Endothelial cell of umbilical vein (primary cell): ENCODE data around the gene FHIT.

ENCODE experiments used
- EZH2 ChIP-seq: IDR thresholded peaks from 2 replicates; pipeline ENCODE4 v1.6.1; 2012; ENCODE audit warnings: borderline replicate concordance, low read depth, mild to moderate bottlenecking, moderate library complexity, low read length, inconsistent platforms; ENCODE audit not compliant: severe bottlenecking
- FOS ChIP-seq: IDR thresholded peaks from 2 replicates; pipeline ENCODE4 v1.6.1; 2011; ENCODE audit warnings: mild to moderate bottlenecking, low read length, moderate library complexity, borderline replicate concordance; ENCODE audit not compliant: insufficient read depth
- POLR2A ChIP-seq: IDR thresholded peaks from 2 replicates; pipeline ENCODE4 v1.6.1; 2012; ENCODE audit warnings: low read depth, mild to moderate bottlenecking, control low read depth, low read length
- POLR2AphosphoS5 ChIP-seq: IDR thresholded peaks from 2 replicates; pipeline ENCODE4 v1.6.1; 2012; ENCODE audit warnings: low read depth, mild to moderate bottlenecking, control low read depth, low read length, moderate library complexity; ENCODE audit not compliant: insufficient read depth
- TF ChIP-seq, protein P1 (sequence below), 2 donors: IDR thresholded peaks; 1 replicate in 1 of 2; 2 replicates in 1 of 2; pipeline ENCODE4 v1.5.1; 2011; ENCODE audit warnings: low read length in 2 of 2, mild to moderate bottlenecking in 2 of 2, moderate library complexity in 2 of 2, control low read depth in 1 of 2, inconsistent platforms in 1 of 2, low read depth in 1 of 2; ENCODE audit not compliant: insufficient read depth in 1 of 2; ENCODE audit errors: extremely low read depth in 1 of 2

DNA sequence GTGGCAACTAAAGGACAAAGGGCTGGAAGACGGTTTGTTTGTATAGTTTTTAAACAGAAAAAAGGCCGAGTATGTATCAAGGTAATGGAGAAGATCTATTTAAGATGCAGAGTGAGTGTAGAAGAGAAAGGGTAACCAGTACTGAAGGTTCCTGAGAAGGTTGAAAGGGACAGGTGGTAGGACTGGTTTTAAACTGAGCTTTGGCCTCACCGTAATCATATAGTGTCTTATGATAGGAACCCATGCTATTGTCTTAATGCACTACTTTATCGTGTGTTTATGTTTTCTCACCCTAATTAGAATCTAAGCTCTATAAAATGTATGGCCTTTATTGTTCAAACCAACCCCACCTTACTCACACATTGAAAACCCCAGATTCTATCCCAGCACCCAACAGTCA lies 32.7 kb downstream of the FHIT start:
- no peak for TF ChIP-seq EZH2
- TF ChIP-seq, protein P1, sequence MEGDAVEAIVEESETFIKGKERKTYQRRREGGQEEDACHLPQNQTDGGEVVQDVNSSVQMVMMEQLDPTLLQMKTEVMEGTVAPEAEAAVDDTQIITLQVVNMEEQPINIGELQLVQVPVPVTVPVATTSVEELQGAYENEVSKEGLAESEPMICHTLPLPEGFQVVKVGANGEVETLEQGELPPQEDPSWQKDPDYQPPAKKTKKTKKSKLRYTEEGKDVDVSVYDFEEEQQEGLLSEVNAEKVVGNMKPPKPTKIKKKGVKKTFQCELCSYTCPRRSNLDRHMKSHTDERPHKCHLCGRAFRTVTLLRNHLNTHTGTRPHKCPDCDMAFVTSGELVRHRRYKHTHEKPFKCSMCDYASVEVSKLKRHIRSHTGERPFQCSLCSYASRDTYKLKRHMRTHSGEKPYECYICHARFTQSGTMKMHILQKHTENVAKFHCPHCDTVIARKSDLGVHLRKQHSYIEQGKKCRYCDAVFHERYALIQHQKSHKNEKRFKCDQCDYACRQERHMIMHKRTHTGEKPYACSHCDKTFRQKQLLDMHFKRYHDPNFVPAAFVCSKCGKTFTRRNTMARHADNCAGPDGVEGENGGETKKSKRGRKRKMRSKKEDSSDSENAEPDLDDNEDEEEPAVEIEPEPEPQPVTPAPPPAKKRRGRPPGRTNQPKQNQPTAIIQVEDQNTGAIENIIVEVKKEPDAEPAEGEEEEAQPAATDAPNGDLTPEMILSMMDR (IDR thresholded peaks at IDR 0.05; ENCODE audit: extremely low read depth in 1 of 2, insufficient read depth in 1 of 2, low read depth in 1 of 2, low read length in 2 of 2), result no peak
- no peak for TF ChIP-seq POLR2AphosphoS5
- TF ChIP-seq POLR2A, result no peak
- no peak for TF ChIP-seq FOS
